IMR-90 (cell line): ENCODE data around the gene CPO.

ENCODE experiments used
- BHLHE40 ChIP-seq: fragments of 150-350 bp; IDR thresholded peaks from 2 replicates; pipeline ENCODE4 v1.6.1; 2016; ENCODE audit warnings: mild to moderate bottlenecking, low read depth, low read length
- CEBPB ChIP-seq: IDR thresholded peaks from 2 replicates; pipeline ENCODE4 v1.6.1; 2012; ENCODE audit warnings: low read depth, low read length, improper control_type of control experiment
- CHD1 ChIP-seq: IDR thresholded peaks from 2 replicates; pipeline ENCODE4 v1.6.1; 2012; ENCODE audit warnings: low read depth, low read length, improper control_type of control experiment
- MXI1 ChIP-seq: IDR thresholded peaks from 2 replicates; pipeline ENCODE4 v1.6.1; 2012; ENCODE audit warnings: low read depth, mild to moderate bottlenecking, low read length, moderate library complexity, borderline replicate concordance
- POLR2A ChIP-seq: IDR thresholded peaks from 2 replicates; pipeline ENCODE4 v1.6.1; 2012; ENCODE audit warnings: mild to moderate bottlenecking, low read depth, low read length
- RAD21 ChIP-seq: IDR thresholded peaks from 2 replicates; pipeline ENCODE4 v1.6.1; 2012; ENCODE audit warnings: low read length, improper control_type of control experiment
- RCOR1 ChIP-seq: IDR thresholded peaks from 2 replicates; pipeline ENCODE4 v1.6.1; 2012; ENCODE audit warnings: mild to moderate bottlenecking, low read length, improper control_type of control experiment; ENCODE audit not compliant: insufficient replicate concordance
- RFX5 ChIP-seq: IDR thresholded peaks from 2 replicates; pipeline ENCODE4 v1.8.0; 2012; ENCODE audit warnings: low read depth, mild to moderate bottlenecking, low read length, moderate library complexity
- TF ChIP-seq, protein P1 (sequence below): conservative IDR thresholded peaks from 2 replicates; pipeline ENCODE4 v1.5.1; 2012; ENCODE audit warnings: mild to moderate bottlenecking, low read depth, low read length, improper control_type of control experiment
- TF ChIP-seq, protein P2 (sequence below): fragments of 150-350 bp; IDR thresholded peaks from 2 replicates; pipeline ENCODE4 v1.6.1; 2016; ENCODE audit warnings: low read depth, mild to moderate bottlenecking, low read length, moderate library complexity, borderline replicate concordance

DNA sequence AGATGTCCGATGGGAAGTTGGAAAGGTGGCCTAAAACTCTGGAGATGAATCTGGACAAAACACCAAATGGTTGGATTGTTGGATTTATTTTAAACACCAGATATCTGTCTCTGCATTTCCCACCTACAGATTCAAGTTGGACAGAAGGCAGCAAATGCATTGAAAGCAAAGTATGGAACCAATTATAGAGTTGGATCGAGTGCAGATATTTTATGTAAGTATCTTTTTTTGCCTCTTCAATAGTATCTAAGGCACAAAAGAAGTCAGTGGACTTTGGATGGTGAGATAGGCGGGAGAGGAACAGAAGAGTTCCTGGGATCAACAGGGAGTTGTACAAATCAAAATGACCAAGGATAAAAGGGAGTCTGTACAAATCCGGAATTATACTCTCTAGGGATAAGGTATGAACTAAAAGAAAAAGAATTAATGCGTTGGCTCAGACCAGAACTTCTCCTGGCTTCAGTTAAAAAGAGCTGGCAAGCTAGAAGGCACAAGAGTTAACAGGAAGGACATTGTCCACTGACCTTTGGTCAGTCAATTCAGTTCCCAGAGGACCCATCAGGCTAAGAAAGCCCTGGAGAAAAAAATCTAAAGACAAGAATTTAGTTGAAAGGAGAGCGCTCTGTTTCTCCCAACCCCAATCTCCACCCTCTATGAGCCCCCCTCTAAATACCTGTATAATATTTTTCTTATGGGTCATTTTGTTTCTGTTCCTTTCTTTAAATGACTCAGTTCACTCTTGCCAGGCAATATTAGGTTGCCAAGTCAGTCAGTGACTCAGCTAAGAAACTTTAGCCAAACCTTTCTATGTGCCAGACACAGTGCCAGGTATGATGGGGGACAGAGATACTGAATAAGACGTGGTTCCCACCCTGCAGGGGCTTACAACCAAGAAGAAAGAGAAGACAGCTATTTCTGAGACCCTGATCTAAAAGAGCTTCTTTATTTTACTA is 29.1 kb downstream of the CPO start:
- TF ChIP-seq, protein P1, sequence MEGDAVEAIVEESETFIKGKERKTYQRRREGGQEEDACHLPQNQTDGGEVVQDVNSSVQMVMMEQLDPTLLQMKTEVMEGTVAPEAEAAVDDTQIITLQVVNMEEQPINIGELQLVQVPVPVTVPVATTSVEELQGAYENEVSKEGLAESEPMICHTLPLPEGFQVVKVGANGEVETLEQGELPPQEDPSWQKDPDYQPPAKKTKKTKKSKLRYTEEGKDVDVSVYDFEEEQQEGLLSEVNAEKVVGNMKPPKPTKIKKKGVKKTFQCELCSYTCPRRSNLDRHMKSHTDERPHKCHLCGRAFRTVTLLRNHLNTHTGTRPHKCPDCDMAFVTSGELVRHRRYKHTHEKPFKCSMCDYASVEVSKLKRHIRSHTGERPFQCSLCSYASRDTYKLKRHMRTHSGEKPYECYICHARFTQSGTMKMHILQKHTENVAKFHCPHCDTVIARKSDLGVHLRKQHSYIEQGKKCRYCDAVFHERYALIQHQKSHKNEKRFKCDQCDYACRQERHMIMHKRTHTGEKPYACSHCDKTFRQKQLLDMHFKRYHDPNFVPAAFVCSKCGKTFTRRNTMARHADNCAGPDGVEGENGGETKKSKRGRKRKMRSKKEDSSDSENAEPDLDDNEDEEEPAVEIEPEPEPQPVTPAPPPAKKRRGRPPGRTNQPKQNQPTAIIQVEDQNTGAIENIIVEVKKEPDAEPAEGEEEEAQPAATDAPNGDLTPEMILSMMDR: no peak
- TF ChIP-seq MXI1 (no peak), POLR2A (no peak), RFX5 (no peak), RAD21 (no peak), RCOR1 (no peak), CHD1 (no peak), BHLHE40 (no peak), CEBPB (no peak)
- TF ChIP-seq, protein P2, sequence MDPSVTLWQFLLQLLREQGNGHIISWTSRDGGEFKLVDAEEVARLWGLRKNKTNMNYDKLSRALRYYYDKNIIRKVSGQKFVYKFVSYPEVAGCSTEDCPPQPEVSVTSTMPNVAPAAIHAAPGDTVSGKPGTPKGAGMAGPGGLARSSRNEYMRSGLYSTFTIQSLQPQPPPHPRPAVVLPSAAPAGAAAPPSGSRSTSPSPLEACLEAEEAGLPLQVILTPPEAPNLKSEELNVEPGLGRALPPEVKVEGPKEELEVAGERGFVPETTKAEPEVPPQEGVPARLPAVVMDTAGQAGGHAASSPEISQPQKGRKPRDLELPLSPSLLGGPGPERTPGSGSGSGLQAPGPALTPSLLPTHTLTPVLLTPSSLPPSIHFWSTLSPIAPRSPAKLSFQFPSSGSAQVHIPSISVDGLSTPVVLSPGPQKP: no peak
